HepG2 (cell line): ENCODE data around the gene BST2. TPM values are rescaled to one million over a fixed set of nuclear protein-coding genes. Genes with fewer than 3 reads are reported as not detected.

Source experiments
- ATAC-seq: fragments of 200-7000 bp; cut with Tn5 transposase; 3 replicates; pipeline ENCODE4 v1.9.1; 2020; ENCODE audit warnings: mild to moderate bottlenecking, moderate library complexity
- BruUV-seq: library from RNA; stranded (reverse); fragments of 400-500 nt; replicated peaks from 2 replicates; lab custom pipeline; 2021; lab: Mats Ljungman, UMichigan
- CTCF ChIA-PET: fragments of 300-600 bp; formaldehyde crosslinking; extraction: SDS; loops from one replicate; lab custom pipeline; 2021; ENCODE audit warnings: low total read pairs, inconsistent platforms, low intra/inter-chr PET ratio; lab: Yijun Ruan, JAX
- POLR2A ChIA-PET: fragments of 350-600 bp; sonication (Branson Sonifier 250); formaldehyde crosslinking; loops from one replicate; lab custom pipeline; 2020; ENCODE audit warnings: antibody characterized with exemption, inconsistent platforms; lab: Yijun Ruan, JAX
- DNase-seq: peaks from one replicate; pipeline ENCODE4 v3.0.0-alpha.2; 2015; ENCODE audit warnings: low spot score
- FAIRE-seq: peaks from 3 replicates; lab custom pipeline; 2011; peaks lifted over from hg19 to GRCh38; lab: Jason Lieb, UNC
- H2AFZ ChIP-seq: one replicate; pipeline ENCODE4 v1.6.1; 2011; ENCODE audit warnings: low read length, inconsistent platforms
- H3K27ac ChIP-seq: fragments of 300-600 bp; 3 replicates; pipeline ENCODE4 v1.8.0; 2011; ENCODE audit warnings: mixed run types, mild to moderate bottlenecking, mixed read lengths, low read length, inconsistent platforms; ENCODE audit not compliant: insufficient read depth; ENCODE audit errors: extremely low read length
- H3K27me3 ChIP-seq, 2 experiments: fragments of 200-600 bp in 1 of 2; 2 replicates in 1 of 2; 3 replicates in 1 of 2; pipeline versions ENCODE4 v1.6.0 to v1.8.0; 2011; ENCODE audit warnings: low read length in 2 of 2, mild to moderate bottlenecking in 2 of 2, moderate library complexity in 2 of 2, inconsistent platforms in 1 of 2; ENCODE audit not compliant: insufficient read depth in 2 of 2, control insufficient read depth in 1 of 2
- H3K36me3 ChIP-seq, 2 experiments: fragments of 200-600 bp in 1 of 2; replicated peaks in 1 of 2; 2 replicates in 1 of 2; 3 replicates in 1 of 2; pipeline versions ENCODE4 v1.5.1 to v1.8.0; 2011; ENCODE audit warnings: low read length in 2 of 2, inconsistent platforms in 1 of 2; ENCODE audit not compliant: insufficient read depth in 2 of 2, control insufficient read depth in 1 of 2
- H3K4me1 ChIP-seq: 2 replicates; pipeline ENCODE4 v1.5.1; 2012; ENCODE audit warnings: low read length, inconsistent platforms; ENCODE audit not compliant: insufficient read depth
- H3K4me2 ChIP-seq: 2 replicates; pipeline ENCODE4 v1.6.0; 2011; ENCODE audit warnings: low read depth, low read length, inconsistent platforms
- H3K4me3 ChIP-seq, 3 experiments: fragments of 200-600 bp in 1 of 3; sonication (generic), shearing (Covaris generic) in 1 of 3; replicated peaks in 1 of 3; 2 replicates each; pipeline ENCODE4 v1.5.1; 2011 to 2016; ENCODE audit warnings: low read length in 3 of 3, inconsistent platforms in 2 of 3, low read depth in 2 of 3, mild to moderate bottlenecking in 2 of 3, control low read depth in 1 of 3, mixed read lengths in 1 of 3; ENCODE audit not compliant: insufficient read depth in 1 of 3
- H3K79me2 ChIP-seq: one replicate; pipeline ENCODE4 v1.6.1; 2011; ENCODE audit warnings: low read length, inconsistent platforms; ENCODE audit not compliant: insufficient read depth
- H3K9ac ChIP-seq: 2 replicates; pipeline ENCODE4 v1.6.0; 2011; ENCODE audit warnings: mild to moderate bottlenecking, low read depth, low read length, inconsistent platforms; ENCODE audit not compliant: insufficient read depth
- H3K9me3 ChIP-seq: 2 replicates; pipeline ENCODE4 v1.5.1; 2012; ENCODE audit warnings: mild to moderate bottlenecking, low read length
- H4K20me1 ChIP-seq: 2 replicates; pipeline ENCODE4 v1.6.0; 2011; ENCODE audit warnings: inconsistent platforms, mild to moderate bottlenecking, low read length, moderate library complexity; ENCODE audit not compliant: insufficient read depth
- CBX5 ChIP-seq: sonication (generic); formaldehyde crosslinking; IDR thresholded peaks from 2 replicates; pipeline ENCODE4 v1.4.0; 2020; ENCODE audit warnings: missing genetic modification reagents, borderline replicate concordance
- CTCF ChIP-seq: sonication (generic); formaldehyde crosslinking; IDR thresholded peaks from 2 replicates; pipeline ENCODE4 v1.5.0; 2020; ENCODE audit warnings: mild to moderate bottlenecking, missing genetic modification reagents, moderate library complexity
- FOXK1 ChIP-seq: sonication (generic); formaldehyde crosslinking; IDR thresholded peaks from 2 replicates; pipeline ENCODE4 v1.4.0; 2020; ENCODE audit warnings: low read depth, missing genetic modification reagents, borderline replicate concordance
- FOXP4 ChIP-seq: sonication (generic); formaldehyde crosslinking; IDR thresholded peaks from 2 replicates; pipeline ENCODE4 v1.4.0; 2020; ENCODE audit warnings: missing genetic modification reagents
- GMEB1 ChIP-seq: sonication (generic); formaldehyde crosslinking; IDR thresholded peaks from 2 replicates; pipeline ENCODE4 v1.5.1; 2020; ENCODE audit warnings: missing genetic modification reagents, mild to moderate bottlenecking, borderline replicate concordance
- HNRNPLL ChIP-seq: fragments of 200-400 bp; formaldehyde crosslinking; IDR thresholded peaks from 2 replicates; pipeline ENCODE4 v1.6.1; 2017; ENCODE audit warnings: mild to moderate bottlenecking, low read depth, low read length; ENCODE audit not compliant: poor library complexity, severe bottlenecking
- KDM1A ChIP-seq: IDR thresholded peaks from 2 replicates; pipeline ENCODE4 v1.6.1; 2016; ENCODE audit warnings: missing compliant biosample characterization
- MBD4 ChIP-seq: IDR thresholded peaks from 2 replicates; pipeline ENCODE4 v1.6.1; 2012; ENCODE audit warnings: low read length, inconsistent platforms, borderline replicate concordance
- MYC ChIP-seq: sonication (generic); formaldehyde crosslinking; IDR thresholded peaks from 2 replicates; pipeline ENCODE4 v1.9.0; 2021; ENCODE audit warnings: missing genetic modification reagents, borderline replicate concordance
- PCBP1 ChIP-seq: fragments of 200-400 bp; formaldehyde crosslinking; IDR thresholded peaks from 2 replicates; pipeline ENCODE4 v1.6.1; 2017; ENCODE audit warnings: mild to moderate bottlenecking, low read depth, low read length, borderline replicate concordance
- RAD21 ChIP-seq: fragments of 450-650 bp; formaldehyde crosslinking; IDR thresholded peaks from 2 replicates; pipeline ENCODE4 v1.5.0; 2020; ENCODE audit warnings: mild to moderate bottlenecking
- REPIN1 ChIP-seq: sonication (generic); formaldehyde crosslinking; IDR thresholded peaks from 2 replicates; pipeline ENCODE4 v1.8.0; 2022; ENCODE audit warnings: missing genetic modification reagents, low read depth, mild to moderate bottlenecking, borderline replicate concordance
- SP1 ChIP-seq, 2 experiments: fragments of 450-650 bp in 1 of 2; sonication (generic) in 1 of 2; formaldehyde crosslinking in 1 of 2; IDR thresholded peaks; 2 replicates each; pipeline versions ENCODE4 v1.4.0 to v1.6.1; 2016 to 2020; ENCODE audit warnings: missing genetic modification reagents in 1 of 2
- STAG1 ChIP-seq: sonication (generic); formaldehyde crosslinking; IDR thresholded peaks from 2 replicates; pipeline ENCODE4 v1.4.0; 2020; ENCODE audit warnings: missing genetic modification reagents
- ZMYM4 ChIP-seq: sonication (generic); formaldehyde crosslinking; IDR thresholded peaks from 2 replicates; pipeline ENCODE4 v1.8.1; 2023; ENCODE audit warnings: mild to moderate bottlenecking, missing genetic modification reagents
- ZNF180 ChIP-seq: sonication (generic); formaldehyde crosslinking; IDR thresholded peaks from 2 replicates; pipeline ENCODE4 v1.4.0; 2020; ENCODE audit warnings: low read depth, missing genetic modification reagents, borderline replicate concordance
- ZNF614 ChIP-seq: IDR thresholded peaks from 2 replicates; pipeline ENCODE4 v1.6.1; 2018; ENCODE audit warnings: missing biosample characterization, missing genetic modification reagents, inconsistent platforms, borderline replicate concordance
- ZSCAN22 ChIP-seq: sonication (generic); formaldehyde crosslinking; IDR thresholded peaks from 2 replicates; pipeline ENCODE4 v1.4.0; 2020; ENCODE audit warnings: mild to moderate bottlenecking, missing genetic modification reagents
- WGBS: methylation state at CpG from one replicate; pipeline ENCODE4 v1.1.6; 2017; ENCODE audit warnings: low lambda C conversion rate; 5-methylcytosine and 5-hydroxymethylcytosine counted together
- in situ Hi-C: cut with HindIII; loops from 2 replicates; pipeline ENCODE4 v1.10.0; 2017; ENCODE audit warnings: low pct_unique_long_range_greater_than_20kb; ENCODE audit not compliant: extremely low pct_ligation_motif_present
- intact Hi-C: fragments of 100-400 bp; cut with micrococcal nuclease; formaldehyde crosslinking; loops from one replicate; pipeline ENCODE4 v1.10.0; 2022; ENCODE audit not compliant: unreplicated experiment
- polyA plus RNA-seq, 8 experiments: library from polyadenylated mRNA; depleted of rRNA in 3 of 8; stranded (reverse) in 7 of 8; unstranded in 1 of 8; fragments of >200 nt; fragmentation: Illumina TruSeq in 4 of 8; extraction: Trizol in 4 of 8; gene quantifications; 2 replicates each; pipeline versions ENCODE4 v1.2.1 to v1.2.3, GENCODE V29; 2011 to 2016; ENCODE audit warnings: low read depth in 4 of 8, missing spikeins in 1 of 8, mixed read lengths in 1 of 8; ENCODE audit not compliant: insufficient read depth in 1 of 8
- total RNA-seq, 5 experiments: library from RNA; depleted of rRNA; stranded (reverse); fragments of >200 nt; fragmentation: Illumina TruSeq; extraction: Trizol; gene quantifications; 2 replicates each; pipeline ENCODE4 v1.2.3, GENCODE V29; 2016; ENCODE audit warnings: low read depth in 1 of 5
- TF ChIP-seq, protein P1 (sequence below): sonication (generic); formaldehyde crosslinking; IDR thresholded peaks from 2 replicates; pipeline ENCODE4 v1.4.0; 2020; ENCODE audit warnings: mild to moderate bottlenecking, missing genetic modification reagents

Gene BST2
- total and polyA plus RNA-seq, 2 of the 13 experiments (the other 11 are each of a cell fraction or from before 2014, with no cell fraction given): 58.8 to 93.8 TPM

- 75% methylated on average over 19 of the region's 19 CpGs for WGBS
- H3K4me1 ChIP-seq: peaks cover 8% of the 10 kb centered on the region
- intact Hi-C loops: no loop called here
- no peaks in the 10 kb centered on the region for H3K79me2 ChIP-seq
- H3K27me3 ChIP-seq: peaks cover 0 to under 1% of the 10 kb centered on the region in 2 experiments; a peak in 1 of 5 replicates
- POLR2A ChIA-PET: interaction anchor here (1.3 kb wide), 1 partner anchor 11 kb away, joined by 4 read pairs; no protein-coding TSS in a partner anchor
- no peak overlapping the region for H2AFZ ChIP-seq
- H3K36me3 ChIP-seq: no peaks in the 10 kb centered on the region
- FAIRE-seq: no peak
- H3K9me3 ChIP-seq: no peaks in the 10 kb centered on the region
- H3K9ac ChIP-seq: no peak overlapping the region
- CTCF ChIA-PET: no interaction called here
- no peaks in the 10 kb centered on the region for H4K20me1 ChIP-seq
- no peak overlapping the region for H3K27ac ChIP-seq
- H3K4me2 ChIP-seq: no peak overlapping the region
- no TSS peak for BruUV-seq
- H3K4me3 ChIP-seq: no peak overlapping the region
- in situ Hi-C loops: no loop called here
- ATAC-seq: no peak
- DNase-seq: no peak
- TF ChIP-seq CBX5 (CRISPR knock-in tag): no peak
- TF ChIP-seq ZMYM4: no peak
- no peak for TF ChIP-seq HNRNPLL
- no peak for TF ChIP-seq FOXP4 (CRISPR knock-in tag)
- TF ChIP-seq CTCF: peak; percentile 68
- TF ChIP-seq ZNF614 (CRISPR knock-in tag): no peak
- TF ChIP-seq ZNF180 (CRISPR knock-in tag): no peak
- no peak for TF ChIP-seq GMEB1 (CRISPR knock-in tag)
- no peak for TF ChIP-seq FOXK1 (CRISPR knock-in tag)
- no peak for TF ChIP-seq SP1 (IDR thresholded peaks at IDR 0.05)
- 0 out of 2 replicates have a peak, but pooled peaks have one; percentile 5 for TF ChIP-seq SP1 (CRISPR knock-in tag; IDR thresholded peaks at IDR 0.05)
- TF ChIP-seq REPIN1: no peak
- TF ChIP-seq RAD21 (CRISPR knock-in tag): 0 out of 2 replicates have a peak, but pooled peaks have one; percentile 22
- no peak for TF ChIP-seq MBD4
- peak; percentile 32; the same call in 1 of the 2 replicates for TF ChIP-seq KDM1A (CRISPR knock-in tag)
- TF ChIP-seq STAG1: peak; percentile 34
- TF ChIP-seq PCBP1: 0 out of 2 replicates have a peak, but pooled peaks have one; percentile 35
- no peak for TF ChIP-seq MYC (CRISPR knock-in tag)
- no peak for TF ChIP-seq ZSCAN22 (CRISPR knock-in tag)
- TF ChIP-seq, protein P1, sequence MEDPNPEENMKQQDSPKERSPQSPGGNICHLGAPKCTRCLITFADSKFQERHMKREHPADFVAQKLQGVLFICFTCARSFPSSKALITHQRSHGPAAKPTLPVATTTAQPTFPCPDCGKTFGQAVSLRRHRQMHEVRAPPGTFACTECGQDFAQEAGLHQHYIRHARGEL (CRISPR knock-in tag): no peak
Measured at GRCh38 chr19:17394891-17395415, 10.5 kb downstream of the BST2 start.
